Hepatocyte (in vitro differentiated cells): ENCODE data around the gene RASAL2. TPM values are rescaled to one million over a fixed set of nuclear protein-coding genes. Genes with fewer than 3 reads are reported as not detected.

Source experiments
- DNase-seq: peaks from one replicate; pipeline ENCODE4 v3.0.0-alpha.2; 2016; ENCODE audit warnings: low spot score
- H2AFZ ChIP-seq: fragments of 200-600 bp; sonication (generic); 2 replicates; pipeline ENCODE4 v1.6.0; 2016; ENCODE audit warnings: antibody characterized with exemption, mild to moderate bottlenecking
- H3K27ac ChIP-seq: fragments of 200-600 bp; sonication (generic); 2 replicates; pipeline ENCODE4 v1.5.1; 2016; ENCODE audit warnings: mild to moderate bottlenecking
- H3K27me3 ChIP-seq: fragments of 200-600 bp; sonication (generic); 2 replicates; pipeline ENCODE4 v1.6.1; 2016
- H3K36me3 ChIP-seq: fragments of 200-600 bp; sonication (generic); replicated peaks from 2 replicates; pipeline ENCODE4 v1.5.1; 2016; ENCODE audit warnings: low read depth; ENCODE audit not compliant: insufficient read depth
- H3K4me1 ChIP-seq: fragments of 200-600 bp; sonication (generic); 2 replicates; pipeline ENCODE4 v1.5.1; 2016; ENCODE audit warnings: mild to moderate bottlenecking, moderate library complexity; ENCODE audit not compliant: insufficient read depth
- H3K4me2 ChIP-seq: fragments of 200-600 bp; sonication (generic); 2 replicates; pipeline ENCODE4 v1.6.0; 2016
- H3K4me3 ChIP-seq: fragments of 200-600 bp; sonication (generic); 2 replicates; pipeline ENCODE4 v1.5.1; 2016; ENCODE audit warnings: mild to moderate bottlenecking
- H3K79me2 ChIP-seq: fragments of 200-600 bp; sonication (generic); 2 replicates; pipeline ENCODE4 v1.6.0; 2017; ENCODE audit warnings: mild to moderate bottlenecking
- H3K9me2 ChIP-seq: fragments of 200-600 bp; sonication (generic); replicated peaks from 2 replicates; pipeline ENCODE4 v1.6.0; 2017; ENCODE audit warnings: mild to moderate bottlenecking; ENCODE audit not compliant: insufficient read depth
- H3K9me3 ChIP-seq: fragments of 200-600 bp; sonication (generic); 2 replicates; pipeline ENCODE4 v1.5.1; 2016; ENCODE audit warnings: low read depth, mild to moderate bottlenecking
- H4K20me1 ChIP-seq: fragments of 200-600 bp; sonication (generic); 2 replicates; pipeline ENCODE4 v1.6.0; 2016; ENCODE audit warnings: mild to moderate bottlenecking; ENCODE audit not compliant: insufficient read depth, poor library complexity, severe bottlenecking
- CTCF ChIP-seq: fragments of 200-600 bp; sonication (generic); IDR thresholded peaks from 2 replicates; pipeline ENCODE4 v1.5.1; 2016; ENCODE audit warnings: antibody characterized with exemption, mild to moderate bottlenecking; ENCODE audit not compliant: poor library complexity
- EZH2 ChIP-seq: fragments of 200-600 bp; sonication (generic); IDR thresholded peaks from 2 replicates; pipeline ENCODE4 v1.6.1; 2016; ENCODE audit warnings: antibody characterized with exemption, mild to moderate bottlenecking, borderline replicate concordance
- EZH2phosphoT487 ChIP-seq: fragments of 200-600 bp; sonication (generic); IDR thresholded peaks from one replicate; pipeline ENCODE4 v1.6.1; 2018; ENCODE audit warnings: antibody characterized with exemption, mild to moderate bottlenecking, low read depth, moderate library complexity; ENCODE audit not compliant: unreplicated experiment, severe bottlenecking
- WGBS: methylation state at CpG from one replicate; pipeline ENCODE4 v1.1.6; 2016; ENCODE audit warnings: low lambda C conversion rate; ENCODE audit errors: missing lambda C conversion rate; 5-methylcytosine and 5-hydroxymethylcytosine counted together
- polyA plus RNA-seq: library from polyadenylated mRNA; unstranded; fragments of >200 nt; fragmentation: Nextera tagmentation; extraction: Ambion mirVana; gene quantifications from 2 replicates; pipeline ENCODE4 v1.2.1, GENCODE V29; 2016
- total RNA-seq: library from RNA; depleted of rRNA; stranded (reverse); fragments of >200 nt; gene quantifications from 2 replicates; pipeline ENCODE4 v1.2.3, GENCODE V29; 2014

Gene RASAL2
- total and polyA plus RNA-seq, 2 experiments from 2014 or later, result 8.7 to 24.0 TPM

GRCh38 chr1:178496410-178497135 lies 402.7 kb downstream of the RASAL2 start, which contains the start of gene CLEC20A:
Gene CLEC20A, minus strand, starts transcription at chr1:178496964. Its CDS starts 25 bp downstream, at chr1:178496939.
- DNase-seq, result no peak
- Histone ChIP-seq H3K79me2 (no peaks in the 10 kb centered on the region), H3K36me3 (no peaks in the 10 kb centered on the region), H3K4me2 (no peak within 1 kb of the TSS), H3K9me2 (no peaks in the 10 kb centered on the region), H4K20me1 (no peaks in the 10 kb centered on the region), H3K9me3 (no peaks in the 10 kb centered on the region), H3K27ac (no peak within 1 kb of the TSS), H3K4me1 (no peaks in the 10 kb centered on the region), H3K4me3 (no peak within 1 kb of the TSS), H3K27me3 (no peaks in the 10 kb centered on the region), H2AFZ (no peak within 1 kb of the TSS)
- 91% methylated on average over 23 of the region's 26 CpGs for WGBS
- TF ChIP-seq EZH2phosphoT487 (no peak), CTCF (no peak), EZH2 (no peak)

DNA sequence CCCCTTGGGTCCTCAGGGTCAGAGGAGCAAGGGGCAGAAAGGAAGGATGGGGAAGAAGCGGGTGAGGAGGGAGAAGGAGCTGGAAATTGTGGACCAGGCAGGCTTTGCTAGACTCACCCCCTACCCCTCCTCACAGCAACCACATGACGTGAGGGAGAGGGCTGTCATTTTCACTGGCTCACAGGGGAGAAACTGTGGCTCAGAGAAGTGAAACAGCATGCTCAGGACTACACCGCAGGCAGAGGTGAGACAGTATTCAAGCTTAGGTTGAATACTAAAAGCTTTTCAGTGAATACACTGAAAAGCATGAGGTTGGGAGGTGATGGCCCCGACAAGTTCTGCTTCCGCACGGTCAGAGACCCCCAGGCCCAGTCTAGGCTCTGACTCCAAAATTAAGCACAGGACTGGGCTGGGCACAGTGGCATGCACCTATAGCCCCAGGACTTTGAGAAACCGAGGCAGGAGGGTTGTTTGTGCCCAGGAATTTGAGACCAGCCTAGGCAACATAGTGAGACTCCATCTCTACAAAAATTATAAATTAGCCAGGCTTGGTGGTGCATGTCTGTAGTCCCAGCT lies 404.1 kb downstream of the RASAL2 start:
- DNase-seq, result no peak
- H3K4me2 ChIP-seq, result no peak overlapping the region
- H3K4me3 ChIP-seq, result no peak overlapping the region
- no peaks in the 10 kb centered on the region for H3K4me1 ChIP-seq
- H3K79me2 ChIP-seq, result no peaks in the 10 kb centered on the region
- H3K9me3 ChIP-seq, result no peaks in the 10 kb centered on the region
- no peak overlapping the region for H2AFZ ChIP-seq
- TF ChIP-seq EZH2phosphoT487 (no peak), EZH2 (no peak), CTCF (no peak)
- no peaks in the 10 kb centered on the region for H3K36me3 ChIP-seq
- WGBS, result 82% methylated on average over 7 of the region's 7 CpGs
- no peaks in the 10 kb centered on the region for H3K27me3 ChIP-seq
- no peak overlapping the region for H3K27ac ChIP-seq
- H4K20me1 ChIP-seq, result no peaks in the 10 kb centered on the region
- no peaks in the 10 kb centered on the region for H3K9me2 ChIP-seq

- Histone ChIP-seq H3K36me3 (no peaks in the 10 kb centered on the region), H3K4me2 (no peak overlapping the region), H3K79me2 (no peaks in the 10 kb centered on the region), H2AFZ (no peak overlapping the region), H4K20me1 (no peaks in the 10 kb centered on the region), H3K27ac (no peak overlapping the region), H3K4me1 (no peaks in the 10 kb centered on the region), H3K4me3 (no peak overlapping the region), H3K9me3 (no peaks in the 10 kb centered on the region), H3K27me3 (no peaks in the 10 kb centered on the region), H3K9me2 (no peaks in the 10 kb centered on the region)
- no peak for TF ChIP-seq EZH2
- WGBS, result 91% methylated on average over 16 of the region's 16 CpGs
- DNase-seq, result no peak
Measured at GRCh38 chr1:178498896-178499675, 405.2 kb downstream of the RASAL2 start.
